Activated CD4-positive, alpha-beta T cell treated with anti-CD3 and anti-CD28 coated beads, Interleukin-2, amount 50 U/mL, for 48 hours (primary cell): ENCODE measurements around the gene COA4.

Experiments
- DNase-seq, 2 experiments: peaks; one replicate each; pipeline ENCODE4 v3.0.0-alpha.2; 2020

COA4 gene

GRCh38 chr11:73862986-73863385 is 13.7 kb downstream of the COA4 start:
- no peak for DNase-seq

DNA sequence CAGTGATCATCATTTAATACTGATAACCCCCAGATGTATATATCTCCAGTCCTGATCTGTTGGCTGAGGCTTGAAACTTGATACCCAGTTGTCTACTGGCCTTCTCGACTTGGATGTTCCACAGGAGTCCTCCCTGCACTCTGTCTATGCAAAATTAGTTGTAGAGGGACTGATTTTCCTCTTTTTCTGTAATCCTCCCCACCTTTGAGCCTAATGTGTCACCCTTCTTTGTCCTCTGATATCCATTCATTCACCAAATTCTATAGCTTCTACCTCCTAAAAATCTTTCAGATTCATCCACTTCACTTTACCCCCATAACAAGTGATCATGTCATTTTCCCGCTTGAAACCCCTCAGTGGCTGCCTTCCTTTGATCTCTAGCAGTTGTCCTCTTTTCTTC is 16.4 kb downstream of the COA4 start:
- no peak for DNase-seq

DNA sequence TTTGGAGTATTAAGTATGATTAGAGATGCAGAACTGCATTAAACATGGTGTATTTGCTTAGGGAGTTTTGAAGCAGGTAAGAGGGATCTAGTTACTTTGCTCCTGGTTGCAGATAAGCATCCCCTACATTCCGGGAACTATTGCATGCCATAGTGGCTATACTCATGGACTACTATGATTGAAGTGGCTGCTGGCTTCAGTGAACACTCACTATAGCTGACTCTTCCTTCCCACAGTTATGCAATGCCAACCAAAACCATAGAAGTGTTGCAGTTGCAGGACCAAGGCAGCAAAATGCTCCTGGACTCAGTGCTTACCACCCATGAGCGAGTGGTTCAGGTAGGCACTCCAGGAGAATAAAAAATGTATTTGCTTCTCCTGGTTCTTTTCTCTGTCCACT is 17.0 kb downstream of the COA4 start:
- DNase-seq = no peak

DNA sequence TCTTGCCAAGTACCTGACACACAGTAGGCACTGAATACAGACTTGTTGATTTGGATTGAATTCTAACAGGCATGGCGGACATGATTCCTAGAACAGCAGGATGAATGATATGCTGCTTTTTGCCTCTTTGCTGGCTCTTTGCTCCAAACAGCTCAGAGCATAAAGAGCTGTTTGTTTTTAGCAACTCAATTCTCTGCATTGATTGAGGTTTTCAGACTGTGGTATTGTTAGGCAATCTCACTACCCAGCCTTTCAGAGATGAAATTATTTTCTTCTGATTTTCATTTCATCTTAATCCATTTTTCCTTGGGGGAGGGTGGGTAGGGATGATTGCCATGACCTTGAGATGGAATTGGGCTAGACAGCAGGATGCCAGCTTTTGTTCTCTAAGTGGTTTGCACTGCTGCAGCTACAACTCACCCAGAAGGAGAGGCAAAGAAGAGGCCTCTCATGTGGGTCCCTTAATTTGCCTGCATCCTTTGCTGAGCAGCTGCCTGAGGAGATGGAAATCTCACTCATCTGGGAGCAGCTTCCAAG is 20.5 kb downstream of the COA4 start:
- no peak for DNase-seq

DNA sequence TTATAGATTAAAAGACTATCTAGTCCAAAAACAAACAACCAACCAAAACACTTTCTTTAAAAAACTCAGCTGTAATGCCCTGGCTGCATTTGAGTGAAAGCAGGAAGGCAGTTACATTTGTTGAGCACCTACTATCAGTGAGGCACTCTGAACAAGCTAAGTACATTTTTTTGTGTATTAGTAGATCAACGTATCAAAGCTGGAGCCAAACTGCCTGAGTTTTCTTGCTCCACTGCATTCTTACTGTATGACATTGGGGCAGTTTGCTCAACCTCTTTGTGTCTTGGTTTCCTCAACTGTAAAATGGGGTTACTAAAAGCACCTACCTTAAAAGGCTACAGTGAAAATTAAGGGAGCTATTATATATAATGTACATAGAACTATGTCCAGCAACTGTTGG is 22.0 kb downstream of the COA4 start:
- DNase-seq = no peak

DNA sequence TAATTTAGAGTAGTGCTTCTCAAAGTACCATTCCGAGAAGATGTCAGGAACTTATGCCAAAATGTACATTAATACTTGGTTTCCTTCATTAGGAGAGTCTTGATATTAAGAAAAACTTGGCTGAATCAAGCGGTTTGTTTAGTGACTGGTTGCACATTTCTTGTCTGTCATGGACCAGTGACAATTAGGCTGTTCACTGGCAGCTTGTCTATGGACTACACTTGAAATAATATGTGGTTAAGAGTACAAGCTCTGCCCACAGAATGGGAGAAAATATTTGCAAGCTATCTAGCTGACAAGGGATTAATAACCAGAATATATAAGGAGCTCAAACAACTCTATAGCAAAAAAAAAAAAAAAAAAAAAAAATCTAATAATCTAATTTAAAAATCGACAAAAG is 24.6 kb downstream of the COA4 start:
- DNase-seq = no peak

GRCh38 chr11:73851046-73851764 is 25.4 kb downstream of the COA4 start:
- DNase-seq = no peak

DNA sequence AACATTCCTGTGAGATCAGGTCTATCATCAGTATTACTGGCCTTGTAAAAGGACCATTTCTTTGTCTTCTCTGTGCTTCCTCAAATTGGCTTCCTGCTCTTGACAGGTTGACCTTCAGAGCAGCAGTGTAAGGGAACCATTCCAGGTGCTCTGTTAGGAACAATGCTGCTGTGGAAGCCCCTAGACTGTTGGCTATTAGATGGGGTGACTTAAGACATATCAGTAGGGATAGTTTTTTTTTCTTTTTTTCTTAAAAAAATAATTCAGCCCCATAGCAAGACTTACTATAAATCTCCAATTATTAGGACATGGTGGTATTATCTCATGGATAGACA is 37.6 kb downstream of the COA4 start:
- DNase-seq = no peak

DNA sequence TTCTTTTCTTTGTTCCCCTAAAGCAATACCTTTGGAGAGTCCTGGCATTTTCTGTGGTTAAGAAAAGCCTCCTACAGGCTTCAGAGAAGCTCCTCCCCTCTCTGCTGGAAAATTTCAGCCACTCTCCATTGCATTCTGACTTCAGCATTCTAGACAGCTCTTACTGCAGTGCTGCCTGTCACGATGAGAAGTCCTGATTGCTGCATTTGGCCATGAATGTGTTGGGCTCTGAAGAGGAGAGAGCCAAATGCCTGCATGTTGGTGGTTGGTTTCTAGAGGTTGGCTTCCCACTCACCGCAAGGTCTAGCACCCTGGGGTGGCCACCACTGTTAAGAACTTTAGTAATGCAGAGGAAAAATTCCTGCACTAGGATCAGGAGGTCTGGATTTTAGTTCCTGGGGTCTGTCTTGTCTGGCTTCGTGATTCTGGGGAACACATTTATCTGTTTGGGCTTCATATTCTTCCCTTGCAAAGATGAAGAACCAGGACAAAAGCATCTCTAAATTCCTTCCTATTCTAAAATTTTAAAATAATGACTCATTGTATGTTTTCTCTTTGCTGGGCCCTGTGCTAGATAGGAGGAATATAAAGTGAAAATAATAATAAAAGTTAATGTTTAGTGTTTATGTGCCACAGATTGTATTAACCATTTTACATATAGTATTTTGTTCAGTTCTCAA is 38.1 kb downstream of the COA4 start:
- no peak for DNase-seq

GRCh38 chr11:73833067-73833466 is 43.6 kb downstream of the COA4 start:
- DNase-seq = no peak

DNA sequence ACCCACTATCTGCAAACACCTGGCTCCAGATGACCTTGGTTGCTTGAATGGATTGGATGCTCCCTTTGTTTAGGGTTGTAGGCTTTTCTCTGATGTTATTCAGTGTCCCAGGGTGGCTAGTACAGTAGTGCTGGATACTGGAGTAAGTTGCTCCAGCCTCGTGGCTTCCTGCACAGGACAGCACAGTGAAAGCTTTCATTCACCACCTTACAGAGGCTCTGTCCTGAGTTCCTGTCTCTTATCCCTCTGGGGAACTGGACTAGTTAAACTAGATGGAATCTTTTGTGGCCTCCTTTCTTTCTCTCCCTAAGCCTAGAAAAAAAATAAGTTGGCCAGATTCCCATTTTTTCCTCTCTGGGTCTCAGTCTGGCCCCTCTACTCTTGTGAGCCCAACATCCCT is 46.4 kb downstream of the COA4 start:
- no peak for DNase-seq
